Activated CD4-positive, alpha-beta memory T cell treated with anti-CD3 and anti-CD28 coated beads, Interleukin-2, amount 10 ng/mL, durations not matched to agents 7 days and 5 days (primary cell): ENCODE data around the gene SFXN2. TPM values are rescaled to one million over a fixed set of nuclear protein-coding genes. Genes with fewer than 3 reads are reported as not detected.

Source experiments
- CTCF ChIA-PET: fragments of 350-600 bp; sonication (Branson Sonifier 250); formaldehyde crosslinking; loops from one replicate; lab custom pipeline; 2021; ENCODE audit warnings: antibody characterized with exemption, inconsistent platforms; lab: Charles Lee
- POLR2A ChIA-PET: fragments of 350-600 bp; sonication (Branson Sonifier 250); formaldehyde crosslinking; loops from one replicate; lab custom pipeline; 2021; ENCODE audit warnings: antibody characterized with exemption; lab: Charles Lee
- DNase-seq: peaks from one replicate; pipeline ENCODE4 v3.0.0-alpha.2; 2020
- H3K27ac Mint-ChIP-seq: one replicate; pipeline ENCODE4 v1.8.0; 2021; ENCODE audit warnings: mild to moderate bottlenecking, mixed read lengths
- H3K27me3 Mint-ChIP-seq: one replicate; pipeline ENCODE4 v1.8.0; 2021; ENCODE audit warnings: mixed read lengths
- H3K36me3 Mint-ChIP-seq: one replicate; pipeline ENCODE4 v1.8.0; 2021; ENCODE audit warnings: low read depth, mixed read lengths
- H3K4me1 Mint-ChIP-seq: one replicate; pipeline ENCODE4 v1.8.0; 2021; ENCODE audit warnings: mixed read lengths
- H3K4me3 Mint-ChIP-seq: one replicate; pipeline ENCODE4 v1.8.0; 2021; ENCODE audit warnings: mild to moderate bottlenecking, mixed read lengths
- H3K9me3 Mint-ChIP-seq: one replicate; pipeline ENCODE4 v1.8.0; 2021; ENCODE audit warnings: mixed read lengths
- total RNA-seq, 2 experiments: library from RNA; stranded (reverse); gene quantifications; one replicate each; pipeline ENCODE4 v1.2.3, GENCODE V29; 2021

SFXN2 gene
- total RNA-seq, 2 experiments from 2014 or later, result 10.8 to 11.5 TPM

GRCh38 chr10:102775935-102776669, 61.7 kb downstream of the SFXN2 start:
- ChIA-PET CTCF (interaction anchor here (1.7 kb wide), 1 partner anchor 22 kb away, joined by 5 read pairs; no protein-coding TSS in a partner anchor), POLR2A (no interaction called here)
- no peak overlapping the region for H3K27ac Mint-ChIP-seq
- H3K27me3 Mint-ChIP-seq, result no peaks in the 10 kb centered on the region
- no peak for DNase-seq
- peaks cover 21% of the 10 kb centered on the region for H3K4me1 Mint-ChIP-seq
- no peaks in the 10 kb centered on the region for H3K9me3 Mint-ChIP-seq
- peaks cover 6% of the 10 kb centered on the region for H3K36me3 Mint-ChIP-seq
- no peak overlapping the region for H3K4me3 Mint-ChIP-seq

GRCh38 chr10:102776779-102777456, 62.5 kb downstream of the SFXN2 start:
- no peaks in the 10 kb centered on the region for H3K27me3 Mint-ChIP-seq
- peaks cover 8% of the 10 kb centered on the region for H3K36me3 Mint-ChIP-seq
- POLR2A ChIA-PET, result no interaction called here
- CTCF ChIA-PET, result interaction anchor here (0.7 kb wide), 1 partner anchor 28 kb away, joined by 4 read pairs; no protein-coding TSS in a partner anchor
- DNase-seq, result no peak
- peaks cover 21% of the 10 kb centered on the region for H3K4me1 Mint-ChIP-seq
- H3K4me3 Mint-ChIP-seq, result no peak overlapping the region
- H3K9me3 Mint-ChIP-seq, result no peaks in the 10 kb centered on the region
- H3K27ac Mint-ChIP-seq, result no peak overlapping the region

- Mint-ChIP-seq H3K36me3 (peaks cover 12% of the 10 kb centered on the region), H3K27ac (no peak overlapping the region), H3K4me1 (peaks cover 23% of the 10 kb centered on the region), H3K4me3 (no peak overlapping the region), H3K9me3 (no peaks in the 10 kb centered on the region), H3K27me3 (no peaks in the 10 kb centered on the region)
- no peak for DNase-seq
- POLR2A ChIA-PET, result no interaction called here
- CTCF ChIA-PET, result no interaction called here
These were observed 63.4 kb downstream of the SFXN2 start for GRCh38 chr10:102777711-102778453.

- Mint-ChIP-seq H3K9me3 (no peaks in the 10 kb centered on the region), H3K27me3 (no peaks in the 10 kb centered on the region), H3K4me1 (peaks cover 18% of the 10 kb centered on the region), H3K4me3 (no peak overlapping the region), H3K27ac (no peak overlapping the region), H3K36me3 (peaks cover 12% of the 10 kb centered on the region)
- CTCF ChIA-PET, result no interaction called here
- DNase-seq, result no peak
- POLR2A ChIA-PET, result no interaction called here
These were observed 64.3 kb downstream of the SFXN2 start for GRCh38 chr10:102778781-102779180.

- Mint-ChIP-seq H3K27ac (no peak overlapping the region), H3K9me3 (no peaks in the 10 kb centered on the region), H3K27me3 (no peaks in the 10 kb centered on the region), H3K4me1 (peaks cover 14% of the 10 kb centered on the region), H3K36me3 (peaks cover 12% of the 10 kb centered on the region), H3K4me3 (no peak overlapping the region)
- POLR2A ChIA-PET, result no interaction called here
- CTCF ChIA-PET, result no interaction called here
- no peak for DNase-seq
These were observed 65.5 kb downstream of the SFXN2 start for GRCh38 chr10:102779680-102780526.

GRCh38 chr10:102780527-102780808, 66.0 kb downstream of the SFXN2 start:
- H3K27me3 Mint-ChIP-seq, result no peaks in the 10 kb centered on the region
- peaks cover 11% of the 10 kb centered on the region for H3K4me1 Mint-ChIP-seq
- no peak overlapping the region for H3K27ac Mint-ChIP-seq
- H3K4me3 Mint-ChIP-seq, result no peak overlapping the region
- H3K9me3 Mint-ChIP-seq, result no peaks in the 10 kb centered on the region
- ChIA-PET CTCF (no interaction called here), POLR2A (no interaction called here)
- no peak for DNase-seq
- H3K36me3 Mint-ChIP-seq, result peaks cover 12% of the 10 kb centered on the region

GRCh38 chr10:102781090-102781920, 66.9 kb downstream of the SFXN2 start:
- Mint-ChIP-seq H3K4me3 (no peak overlapping the region), H3K9me3 (no peaks in the 10 kb centered on the region), H3K36me3 (peaks cover 12% of the 10 kb centered on the region), H3K4me1 (peaks cover 11% of the 10 kb centered on the region), H3K27me3 (no peaks in the 10 kb centered on the region), H3K27ac (no peak overlapping the region)
- CTCF ChIA-PET, result no interaction called here
- POLR2A ChIA-PET, result no interaction called here
- no peak for DNase-seq

GRCh38 chr10:102781921-102782557, 67.6 kb downstream of the SFXN2 start:
- ChIA-PET CTCF (no interaction called here), POLR2A (no interaction called here)
- H3K9me3 Mint-ChIP-seq, result no peaks in the 10 kb centered on the region

GRCh38 chr10:102782673-102783551, 68.5 kb downstream of the SFXN2 start:
- Mint-ChIP-seq H3K27me3 (no peaks in the 10 kb centered on the region), H3K36me3 (peaks cover 12% of the 10 kb centered on the region), H3K27ac (no peak overlapping the region), H3K4me3 (no peak overlapping the region), H3K9me3 (no peaks in the 10 kb centered on the region), H3K4me1 (peaks cover 10% of the 10 kb centered on the region)
- ChIA-PET POLR2A (no interaction called here), CTCF (no interaction called here)
- DNase-seq, result no peak

More at GRCh38 chr10:102781921-102782557, 67.6 kb downstream of the SFXN2 start:
- H3K27ac Mint-ChIP-seq, result no peak overlapping the region
- H3K36me3 Mint-ChIP-seq, result peaks cover 12% of the 10 kb centered on the region
- H3K4me1 Mint-ChIP-seq, result peaks cover 10% of the 10 kb centered on the region
- H3K27me3 Mint-ChIP-seq, result no peaks in the 10 kb centered on the region
- DNase-seq, result no peak
- H3K4me3 Mint-ChIP-seq, result no peak overlapping the region

GRCh38 chr10:102783568-102783967, 69.1 kb downstream of the SFXN2 start:
- H3K4me3 Mint-ChIP-seq, result no peak overlapping the region
- H3K27me3 Mint-ChIP-seq, result no peaks in the 10 kb centered on the region
- peaks cover 10% of the 10 kb centered on the region for H3K4me1 Mint-ChIP-seq
- H3K27ac Mint-ChIP-seq, result no peak overlapping the region
- peaks cover 12% of the 10 kb centered on the region for H3K36me3 Mint-ChIP-seq
- POLR2A ChIA-PET, result no interaction called here
- no peak for DNase-seq
- H3K9me3 Mint-ChIP-seq, result no peaks in the 10 kb centered on the region
- CTCF ChIA-PET, result no interaction called here

GRCh38 chr10:102785818-102786217, 71.4 kb downstream of the SFXN2 start:
- no peaks in the 10 kb centered on the region for H3K9me3 Mint-ChIP-seq
- peaks cover 10% of the 10 kb centered on the region for H3K4me1 Mint-ChIP-seq
- H3K36me3 Mint-ChIP-seq, result peaks cover 8% of the 10 kb centered on the region
- no peak overlapping the region for H3K4me3 Mint-ChIP-seq
- CTCF ChIA-PET, result no interaction called here
- no peak overlapping the region for H3K27ac Mint-ChIP-seq
- no peak for DNase-seq
- POLR2A ChIA-PET, result no interaction called here
- H3K27me3 Mint-ChIP-seq, result no peaks in the 10 kb centered on the region
